LHCN-M2 (cell line): ENCODE results near the gene ERC1. TPM values are rescaled to one million over a fixed set of nuclear protein-coding genes. Genes with fewer than 3 reads are reported as not detected.

Source experiments
- DNase-seq: peaks from one replicate; pipeline ENCODE4 v3.0.0-alpha.2; 2012; ENCODE audit warnings: low read depth
- total RNA-seq: library from RNA; depleted of rRNA; stranded (reverse); fragments of >200 nt; gene quantifications from 2 replicates; pipeline ENCODE4 v1.2.3, GENCODE V29; 2014; rRNA removed

ERC1 gene
- total RNA-seq, 1 experiment from 2014 or later, result 19.3 TPM

GRCh38 chr12:1531654-1532374 is 540.8 kb downstream of the ERC1 start:
- no peak for DNase-seq

- peak; percentile 12 for DNase-seq
Measured at GRCh38 chr12:1532375-1533165, 541.5 kb downstream of the ERC1 start.

- DNase-seq, result peak; percentile 23
Measured at GRCh38 chr12:1533205-1533601, 542.2 kb downstream of the ERC1 start.

- peak; percentile 66 for DNase-seq
Measured at GRCh38 chr12:1533602-1534304, 542.7 kb downstream of the ERC1 start.

- peak; percentile 15 for DNase-seq
Measured at GRCh38 chr12:1534748-1535147, 543.7 kb downstream of the ERC1 start.

GRCh38 chr12:1536817-1537216 is 545.8 kb downstream of the ERC1 start:
- no peak for DNase-seq

- DNase-seq, result no peak
Measured at GRCh38 chr12:1539135-1539534, 548.1 kb downstream of the ERC1 start.

- DNase-seq, result no peak
Measured at GRCh38 chr12:1540690-1541089, 549.7 kb downstream of the ERC1 start.

GRCh38 chr12:1542599-1542998 is 551.6 kb downstream of the ERC1 start:
- no peak for DNase-seq

GRCh38 chr12:1544996-1545700 is 554.1 kb downstream of the ERC1 start:
- DNase-seq, result peak; percentile 25

Other genes starting within 250 kb of the ERC1 start
- gene WNK1, start 238.6 kb upstream of the ERC1 start, total RNA-seq, result 72.2 and 83.0 TPM in 2 replicates
- gene RAD52, start 41.5 kb upstream of the ERC1 start, total RNA-seq, result 14.4 and 16.7 TPM in 2 replicates